ENCODE data around the gene DAB2. TPM values are rescaled to one million over a fixed set of nuclear protein-coding genes. Genes with fewer than 3 reads are reported as not detected.

The DAB2 gene
- total RNA-seq, 1 experiment from 2014 or later = 135 TPM

DNA sequence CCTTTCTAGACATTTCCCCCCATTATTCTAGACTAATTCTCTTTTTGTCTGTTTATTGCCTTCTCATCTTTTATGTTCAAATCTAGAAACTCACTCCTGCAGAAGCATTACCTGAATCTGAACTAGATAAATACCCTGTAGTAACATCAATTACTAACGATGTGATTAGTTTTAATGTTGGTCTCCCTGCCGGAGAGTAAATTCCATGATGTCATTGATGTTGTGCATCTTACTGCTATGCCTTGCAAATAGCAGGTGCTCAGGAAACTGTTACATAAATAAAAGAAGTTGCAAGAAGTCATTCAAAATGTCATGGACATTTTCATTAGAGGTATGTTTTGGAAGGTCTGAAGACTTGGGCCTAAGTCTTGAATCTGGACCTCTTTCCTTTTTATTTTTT is 37.5 kb downstream of the DAB2 start:
- H3K36me3 Mint-ChIP-seq (ENCODE audit: insufficient read depth, unreplicated experiment) = peaks cover 91% of the 10 kb centered on the region
- BruUV-seq (replicated peaks) = no TSS peak

DNA sequence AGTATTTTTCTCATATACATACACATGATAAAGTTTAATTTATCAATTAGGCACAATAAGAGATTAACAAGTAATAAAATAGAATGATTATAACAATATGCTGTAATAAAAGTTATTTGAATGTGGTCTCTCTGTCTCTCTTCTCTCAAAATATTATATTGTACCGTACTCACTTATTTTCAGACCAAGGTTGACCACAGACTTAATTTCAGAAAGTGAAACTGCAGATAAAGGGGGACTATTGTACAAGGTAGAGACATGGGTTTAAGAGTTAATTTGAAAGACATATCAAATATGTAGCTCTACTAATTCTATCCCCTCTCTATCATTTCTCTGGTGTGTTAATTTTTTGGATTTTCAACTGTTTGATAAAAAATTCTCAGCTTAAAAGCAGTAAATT is 40.5 kb downstream of the DAB2 start:
- Histone ChIP-seq H3K4me3 (ENCODE audit: low read depth, low read length) (no peak overlapping the region), H3K27me3 (replicated peaks; ENCODE audit: control insufficient read depth, insufficient read depth, low read length) (no peaks in the 10 kb centered on the region), H3K9me3 (no peaks in the 10 kb centered on the region), H3K36me3 (ENCODE audit: control insufficient read depth, insufficient read depth, low read length) (peaks cover 4% of the 10 kb centered on the region), H3K4me1 (peaks cover 3% of the 10 kb centered on the region; the same call in 1 of the 2 replicates)
- Mint-ChIP-seq H3K27me3 (ENCODE audit: insufficient read depth, unreplicated experiment) (no peaks in the 10 kb centered on the region), H3K36me3 (ENCODE audit: insufficient read depth, unreplicated experiment) (peaks cover 90% of the 10 kb centered on the region), H3K9me3 (ENCODE audit: unreplicated experiment) (no peaks in the 10 kb centered on the region), H3K4me1 (ENCODE audit: low read depth, unreplicated experiment) (peaks cover 11% of the 10 kb centered on the region), H3K27ac (ENCODE audit: unreplicated experiment) (no peak overlapping the region), H3K4me3 (ENCODE audit: unreplicated experiment) (no peak overlapping the region)
- POLR2A ChIA-PET = no interaction called here
- DNase-seq = no peak
- BruUV-seq (replicated peaks) = no TSS peak
- CTCF ChIA-PET = no interaction called here
- TF ChIP-seq, protein P1, sequence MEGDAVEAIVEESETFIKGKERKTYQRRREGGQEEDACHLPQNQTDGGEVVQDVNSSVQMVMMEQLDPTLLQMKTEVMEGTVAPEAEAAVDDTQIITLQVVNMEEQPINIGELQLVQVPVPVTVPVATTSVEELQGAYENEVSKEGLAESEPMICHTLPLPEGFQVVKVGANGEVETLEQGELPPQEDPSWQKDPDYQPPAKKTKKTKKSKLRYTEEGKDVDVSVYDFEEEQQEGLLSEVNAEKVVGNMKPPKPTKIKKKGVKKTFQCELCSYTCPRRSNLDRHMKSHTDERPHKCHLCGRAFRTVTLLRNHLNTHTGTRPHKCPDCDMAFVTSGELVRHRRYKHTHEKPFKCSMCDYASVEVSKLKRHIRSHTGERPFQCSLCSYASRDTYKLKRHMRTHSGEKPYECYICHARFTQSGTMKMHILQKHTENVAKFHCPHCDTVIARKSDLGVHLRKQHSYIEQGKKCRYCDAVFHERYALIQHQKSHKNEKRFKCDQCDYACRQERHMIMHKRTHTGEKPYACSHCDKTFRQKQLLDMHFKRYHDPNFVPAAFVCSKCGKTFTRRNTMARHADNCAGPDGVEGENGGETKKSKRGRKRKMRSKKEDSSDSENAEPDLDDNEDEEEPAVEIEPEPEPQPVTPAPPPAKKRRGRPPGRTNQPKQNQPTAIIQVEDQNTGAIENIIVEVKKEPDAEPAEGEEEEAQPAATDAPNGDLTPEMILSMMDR (IDR thresholded peaks at IDR 0.05; ENCODE audit: insufficient read depth in 1 of 2, low read depth in 1 of 2, low read length in 1 of 2, severe bottlenecking in 1 of 2, unreplicated experiment in 1 of 2) = no peak
- intact Hi-C loops (cut with micrococcal nuclease; ENCODE audit: unreplicated experiment) = no loop called here

More for the DNA sequence above, 37.5 kb downstream of the DAB2 start:
- Histone ChIP-seq H3K9me3 (no peaks in the 10 kb centered on the region), H3K36me3 (ENCODE audit: control insufficient read depth, insufficient read depth, low read length) (peaks cover 2% of the 10 kb centered on the region; the same call in 1 of the 2 replicates), H3K4me1 (peaks cover 3% of the 10 kb centered on the region; the same call in 1 of the 2 replicates), H3K27me3 (replicated peaks; ENCODE audit: control insufficient read depth, insufficient read depth, low read length) (no peaks in the 10 kb centered on the region), H3K4me3 (ENCODE audit: low read depth, low read length) (no peak overlapping the region)
- CTCF ChIA-PET = no interaction called here
- H3K27me3 Mint-ChIP-seq (ENCODE audit: insufficient read depth, unreplicated experiment) = no peaks in the 10 kb centered on the region
- no peak overlapping the region for H3K27ac Mint-ChIP-seq (ENCODE audit: unreplicated experiment)
- intact Hi-C loops (cut with micrococcal nuclease; ENCODE audit: unreplicated experiment) = no loop called here
- DNase-seq = no peak
- H3K4me1 Mint-ChIP-seq (ENCODE audit: low read depth, unreplicated experiment) = peaks cover 6% of the 10 kb centered on the region
- POLR2A ChIA-PET = no interaction called here
- H3K4me3 Mint-ChIP-seq (ENCODE audit: unreplicated experiment) = no peak overlapping the region
- no peaks in the 10 kb centered on the region for H3K9me3 Mint-ChIP-seq (ENCODE audit: unreplicated experiment)
- TF ChIP-seq, protein P1 (IDR thresholded peaks at IDR 0.05; ENCODE audit: insufficient read depth in 1 of 2, low read depth in 1 of 2, low read length in 1 of 2, severe bottlenecking in 1 of 2, unreplicated experiment in 1 of 2) = no peak

DNA sequence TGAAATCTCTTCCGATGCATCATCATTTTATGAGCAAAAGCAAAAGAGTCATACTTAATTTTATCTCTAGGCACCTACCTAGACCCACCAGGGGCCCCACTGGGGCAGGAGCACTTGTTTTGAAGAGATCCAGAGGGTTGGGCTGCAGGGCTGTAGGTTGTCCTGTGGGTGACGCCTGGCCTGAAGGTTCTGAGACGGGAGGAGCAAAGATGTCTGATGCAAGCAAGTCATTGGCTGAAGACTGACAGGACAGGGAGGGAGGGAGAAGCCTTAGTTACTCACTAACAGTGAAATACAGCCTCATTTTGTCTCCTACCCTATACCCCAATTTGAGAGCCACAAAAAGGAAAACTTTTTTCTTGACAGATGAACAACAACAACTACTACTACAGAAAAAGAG is 43.4 kb downstream of the DAB2 start:
- BruUV-seq (replicated peaks) = no TSS peak
- DNase-seq = no peak
- intact Hi-C loops (cut with micrococcal nuclease; ENCODE audit: unreplicated experiment) = loop anchor here (2.0 kb wide), 1 partner anchor 17 kb away; no protein-coding TSS in a partner anchor
- no peaks in the 10 kb centered on the region for H3K27me3 ChIP-seq (replicated peaks; ENCODE audit: control insufficient read depth, insufficient read depth, low read length)
- H3K36me3 ChIP-seq (ENCODE audit: control insufficient read depth, insufficient read depth, low read length) = peaks cover 2% of the 10 kb centered on the region
- H3K9me3 ChIP-seq = no peaks in the 10 kb centered on the region
- ChIA-PET POLR2A (no interaction called here), CTCF (no interaction called here)
- H3K4me1 ChIP-seq = peaks cover 3% of the 10 kb centered on the region; the same call in 1 of the 2 replicates
- Mint-ChIP-seq H3K27ac (ENCODE audit: unreplicated experiment) (no peak overlapping the region), H3K4me1 (ENCODE audit: low read depth, unreplicated experiment) (peaks cover 14% of the 10 kb centered on the region), H3K27me3 (ENCODE audit: insufficient read depth, unreplicated experiment) (no peaks in the 10 kb centered on the region), H3K9me3 (ENCODE audit: unreplicated experiment) (no peaks in the 10 kb centered on the region), H3K4me3 (ENCODE audit: unreplicated experiment) (no peak overlapping the region), H3K36me3 (ENCODE audit: insufficient read depth, unreplicated experiment) (peaks cover 94% of the 10 kb centered on the region)
- TF ChIP-seq, protein P1 (IDR thresholded peaks at IDR 0.05; ENCODE audit: insufficient read depth in 1 of 2, low read depth in 1 of 2, low read length in 1 of 2, severe bottlenecking in 1 of 2, unreplicated experiment in 1 of 2) = no peak
- H3K4me3 ChIP-seq (ENCODE audit: low read depth, low read length) = no peak overlapping the region
